ENCODE measurements around the gene HPCAL1.
"Not testable (repeated sequence)": the region's sequence is repeated elsewhere in the genome, so short reads cannot be mapped to it uniquely, and the experiment has no call there.

The HPCAL1 gene

DNA sequence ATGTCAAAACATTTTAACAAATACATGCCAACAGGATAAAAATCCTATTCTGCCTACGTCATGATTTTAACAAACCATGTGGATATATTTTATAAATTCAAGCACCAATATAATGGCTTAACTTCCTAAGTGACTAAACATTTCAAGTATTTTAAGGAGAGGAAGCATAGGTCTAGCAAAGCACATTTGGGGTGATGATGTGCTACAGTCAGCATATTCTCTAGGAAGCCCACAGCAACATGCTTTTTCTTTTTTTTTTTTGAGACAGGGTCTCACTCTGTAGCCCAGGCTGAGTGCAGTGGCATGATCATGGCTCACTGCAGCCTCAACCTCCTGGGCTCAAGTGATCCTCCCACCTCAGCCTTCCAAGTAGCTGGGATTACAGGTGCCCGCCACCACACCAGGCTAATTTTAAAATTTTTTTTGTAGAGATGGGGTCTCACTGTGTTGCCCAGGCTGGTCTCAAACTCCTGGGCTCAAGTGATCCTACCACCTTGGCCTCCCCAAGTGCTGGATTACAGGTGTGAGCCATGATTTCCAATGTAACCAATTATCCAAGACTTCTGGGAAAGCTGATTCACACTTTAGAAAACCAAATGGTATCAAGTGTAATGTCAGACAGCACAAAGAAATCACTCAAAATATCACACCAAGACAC is 139.9 kb downstream of the HPCAL1 start:
- not testable (repeated sequence) for DNase-seq (ENCODE audit: low spot score)

DNA sequence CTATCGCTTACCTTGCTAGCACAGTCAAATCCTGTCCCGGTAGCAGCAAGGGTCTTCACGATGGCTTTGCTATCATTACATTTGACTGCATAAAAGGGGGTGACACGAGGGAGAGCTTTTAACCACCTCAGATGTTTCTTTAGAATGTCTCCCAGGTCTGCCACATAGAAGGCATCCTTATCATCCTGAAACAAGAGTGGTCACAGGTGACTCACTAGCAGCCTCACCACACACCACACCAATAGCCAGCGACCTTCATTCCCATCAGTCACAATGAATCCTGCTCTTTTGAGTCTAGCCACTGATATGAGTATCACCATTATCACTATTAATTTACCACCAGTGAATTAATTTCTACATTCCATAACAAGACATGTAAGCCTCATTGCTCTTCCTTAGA is 141.8 kb downstream of the HPCAL1 start:
- DNase-seq (ENCODE audit: low spot score) = no peak

- DNase-seq (ENCODE audit: low spot score) = no peak
Measured at GRCh38 chr2:10446631-10447030, 143.9 kb downstream of the HPCAL1 start.

- no peak for DNase-seq (ENCODE audit: low spot score)
Measured at GRCh38 chr2:10447300-10447894, 144.7 kb downstream of the HPCAL1 start.

DNA sequence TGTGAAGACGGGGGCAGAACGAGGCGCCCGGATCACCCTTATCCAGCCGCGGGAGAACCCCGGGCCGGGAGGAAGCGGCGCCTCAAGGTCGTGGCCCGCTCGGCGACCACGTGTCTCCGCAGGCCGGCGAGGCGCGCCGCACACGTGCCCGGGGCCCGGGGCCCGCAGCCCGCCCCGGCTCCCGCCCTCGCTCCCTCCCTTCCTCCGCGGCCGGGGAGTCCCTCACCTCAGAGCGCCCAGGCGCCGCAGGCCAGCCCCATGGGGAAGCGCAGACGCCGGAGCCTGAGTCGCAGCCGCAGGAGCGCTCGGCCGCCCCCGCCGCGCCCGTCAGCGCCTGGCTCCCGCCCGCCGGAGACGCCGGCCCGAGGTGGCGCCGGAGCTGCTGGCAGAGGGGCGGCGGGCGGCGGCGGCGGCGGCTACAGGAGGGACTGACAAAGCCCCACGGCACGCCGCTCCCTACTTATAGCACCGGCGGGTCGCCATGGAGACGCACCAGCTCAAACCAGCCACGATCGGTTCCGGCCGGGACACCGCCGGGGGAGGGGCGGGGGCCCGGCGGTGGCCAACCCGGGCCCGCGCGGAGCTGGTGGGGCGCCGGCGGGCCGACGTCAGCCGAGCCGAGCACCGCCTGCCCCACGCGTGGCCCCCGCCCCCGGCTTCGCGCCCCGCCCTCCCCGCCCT is 145.3 kb downstream of the HPCAL1 start, which contains the start of gene ODC1:
Gene ODC1, minus strand, starts transcription at position 433 of the 681 bp plus-strand sequence. CDS start 3,295 bp downstream, outside the sequence.
- DNase-seq (ENCODE audit: low spot score) = peak; percentile 97

DNA sequence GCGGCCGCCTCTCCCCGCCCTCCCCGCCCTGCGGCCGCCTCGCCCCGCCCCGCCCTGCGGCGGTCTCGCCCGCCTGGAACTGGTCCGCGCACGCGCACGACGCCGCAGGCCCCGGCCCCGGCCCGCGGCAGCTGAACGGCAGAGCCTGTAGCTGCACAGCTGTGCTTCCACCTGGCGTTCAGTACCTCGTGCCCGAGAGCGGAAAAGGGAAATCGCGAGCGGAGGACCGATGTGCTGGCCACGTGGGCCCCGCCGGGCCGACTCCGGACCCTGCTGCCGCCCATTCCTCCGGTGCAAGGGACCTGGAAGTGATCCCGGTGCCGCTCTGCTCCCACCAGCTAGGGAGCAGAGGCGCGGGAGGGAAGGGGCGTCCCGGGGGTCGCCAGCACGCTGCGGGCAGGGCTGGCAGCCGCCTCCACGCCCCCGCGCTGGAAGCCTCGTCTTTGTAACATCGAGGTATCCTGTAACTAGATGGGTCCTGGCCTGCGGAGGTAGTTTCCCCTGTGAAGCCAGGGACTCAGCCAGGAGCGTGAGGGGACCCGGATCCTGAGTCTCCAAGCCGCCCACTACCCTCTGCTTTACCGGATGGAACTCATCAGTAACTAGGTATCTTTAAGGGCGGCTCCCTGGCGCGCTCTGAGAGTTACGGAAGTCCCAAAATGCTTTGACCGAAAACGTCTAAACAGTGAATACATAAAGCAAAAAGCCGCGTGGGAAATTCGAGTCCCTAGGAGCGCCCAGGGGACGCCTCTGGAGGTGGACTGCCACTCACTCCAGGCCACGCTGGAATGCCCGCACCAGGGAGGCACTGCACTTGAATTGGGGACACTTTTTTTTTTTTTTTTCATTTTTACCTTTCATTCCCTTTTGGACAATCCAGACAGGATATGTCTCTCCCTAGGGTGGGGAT is 146.1 kb downstream of the HPCAL1 start:
- DNase-seq (ENCODE audit: low spot score) = peak; percentile 97

GRCh38 chr2:10449486-10449831 is 146.8 kb downstream of the HPCAL1 start:
- DNase-seq (ENCODE audit: low spot score) = no peak

DNA sequence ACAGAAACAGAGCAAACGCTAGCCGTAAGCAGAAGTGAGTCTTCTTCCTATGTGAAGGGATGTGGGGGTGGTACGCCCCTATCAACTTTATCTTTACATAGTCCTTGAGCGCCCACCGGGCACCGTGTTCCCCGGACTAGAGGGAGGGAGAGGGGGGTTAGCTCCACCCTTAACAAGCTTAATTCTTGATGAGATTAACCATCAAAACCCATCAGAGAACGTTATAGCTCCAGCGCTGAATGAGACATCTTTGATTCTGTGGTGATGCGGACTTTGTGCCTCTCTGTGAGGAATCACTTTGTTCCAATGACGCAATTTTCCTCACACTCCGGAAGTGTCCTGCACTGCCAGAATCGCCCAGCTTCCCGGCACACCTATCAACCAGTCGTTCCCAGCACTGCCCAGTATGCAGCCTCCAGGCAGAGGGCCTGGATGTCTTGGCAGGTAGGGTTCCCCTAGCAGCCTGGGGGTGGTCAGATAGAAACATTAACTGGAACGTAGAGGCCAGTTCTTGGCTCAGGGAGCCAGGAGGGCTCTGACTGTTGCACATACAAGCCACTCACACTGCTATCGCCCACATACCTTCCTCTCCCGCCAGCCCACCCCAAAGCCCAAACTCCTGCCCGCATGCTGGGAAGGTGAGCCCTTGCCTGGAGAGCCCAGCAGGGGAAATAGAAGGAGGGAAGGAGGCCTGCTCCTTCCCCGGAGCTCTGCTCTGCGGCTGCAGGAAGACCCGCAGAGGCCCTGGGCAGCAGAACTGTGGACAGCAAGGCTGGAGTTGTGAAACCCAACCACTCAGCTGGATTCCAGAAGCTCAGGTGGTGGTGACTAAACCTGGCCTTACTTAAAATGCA is 147.4 kb downstream of the HPCAL1 start:
- DNase-seq (ENCODE audit: low spot score) = peak; percentile 90

- no peak for DNase-seq (ENCODE audit: low spot score)
Measured at GRCh38 chr2:10451819-10452218, 149.1 kb downstream of the HPCAL1 start.

GRCh38 chr2:10452312-10452711 is 149.6 kb downstream of the HPCAL1 start:
- no peak for DNase-seq (ENCODE audit: low spot score)

- DNase-seq (ENCODE audit: low spot score) = no peak
Measured at GRCh38 chr2:10452956-10453904, 150.5 kb downstream of the HPCAL1 start.

DNA sequence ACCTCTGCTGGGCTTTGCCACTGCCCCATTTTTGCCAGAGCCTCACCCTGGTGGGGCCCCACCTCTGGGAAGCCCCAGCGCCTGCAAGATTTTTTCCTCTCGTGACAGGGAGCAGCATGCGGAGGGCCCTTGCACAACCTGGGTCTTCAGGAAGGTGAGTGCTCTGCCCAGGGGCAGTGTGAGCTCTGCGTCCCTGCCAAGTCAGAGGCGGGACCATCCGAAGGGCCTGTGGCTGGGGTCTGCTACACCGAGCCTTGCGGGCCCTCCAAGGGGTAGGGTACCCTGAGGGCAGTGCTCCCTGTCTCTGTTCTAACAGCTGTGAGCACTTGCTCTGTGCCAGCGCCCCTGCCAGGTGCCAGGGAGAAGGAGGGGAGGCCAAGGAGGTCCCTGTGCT is 151.2 kb downstream of the HPCAL1 start:
- no peak for DNase-seq (ENCODE audit: low spot score)

DNA sequence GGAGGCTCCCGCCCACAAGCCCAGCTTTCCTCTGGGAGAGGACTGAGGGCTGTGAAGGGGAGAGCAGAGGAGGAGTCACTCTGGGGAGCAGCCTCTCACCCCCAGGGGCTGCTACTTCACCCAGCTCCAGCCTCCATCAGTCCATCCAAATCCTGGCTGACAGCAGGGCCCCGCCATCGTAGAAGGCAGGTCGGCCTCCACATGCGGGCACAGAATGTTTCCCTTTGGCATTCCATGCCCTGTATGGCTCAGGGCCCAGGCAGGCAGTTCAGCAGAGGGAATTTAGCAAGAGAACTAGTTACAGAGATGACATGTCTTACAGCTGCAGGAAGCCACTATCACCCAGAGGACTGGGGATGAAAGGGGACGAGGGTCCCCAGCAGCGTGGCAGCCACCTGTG is 151.8 kb downstream of the HPCAL1 start:
- DNase-seq (ENCODE audit: low spot score) = no peak

GRCh38 chr2:10457195-10457594 is 154.5 kb downstream of the HPCAL1 start:
- DNase-seq (ENCODE audit: low spot score) = not testable (repeated sequence)

- DNase-seq (ENCODE audit: low spot score) = no peak
Measured at GRCh38 chr2:10457846-10458598, 155.3 kb downstream of the HPCAL1 start.

GRCh38 chr2:10460366-10460796 is 157.7 kb downstream of the HPCAL1 start:
- no peak for DNase-seq (ENCODE audit: low spot score)

DNA sequence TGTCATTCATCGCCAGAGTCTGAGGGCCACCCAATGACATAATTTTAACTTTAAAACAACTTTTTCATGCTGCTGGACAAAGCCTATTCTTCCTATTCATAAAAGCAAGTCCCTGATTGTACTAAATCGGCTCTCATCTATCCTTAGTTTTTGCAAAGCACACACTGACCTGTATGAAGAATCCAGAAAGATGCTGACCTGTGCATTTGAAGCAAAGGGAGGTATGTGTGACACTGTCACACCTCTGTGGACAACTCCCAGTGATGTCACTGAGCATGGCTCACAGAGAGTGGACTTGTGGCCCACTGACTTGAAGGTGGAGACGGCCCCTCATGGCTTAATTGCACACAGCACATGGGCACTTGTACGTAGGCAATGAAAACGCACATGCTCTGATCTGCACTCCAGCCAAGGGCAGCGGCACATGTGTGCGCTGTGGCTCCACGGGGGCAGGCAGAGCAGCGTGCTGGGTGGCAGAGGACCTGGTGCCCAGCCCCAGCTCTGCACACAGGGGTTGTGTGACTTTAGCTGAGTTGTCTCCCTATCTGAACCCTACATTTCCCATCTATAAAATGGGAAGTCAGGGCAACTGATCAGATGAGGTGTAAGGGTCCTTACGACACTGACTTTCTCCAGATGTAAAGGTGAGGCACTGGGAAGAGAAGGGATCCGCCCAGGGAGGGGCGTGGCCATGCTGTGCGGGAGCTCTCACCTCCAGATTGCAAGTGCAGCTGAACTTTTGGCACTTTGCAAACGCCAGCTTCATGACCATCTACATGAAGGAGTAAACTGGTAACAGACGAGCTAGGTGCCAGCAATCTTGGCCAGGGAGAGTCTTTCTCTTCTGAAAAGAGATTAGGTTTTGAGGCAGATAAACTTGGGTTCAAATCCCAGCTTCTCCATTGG is 159.7 kb downstream of the HPCAL1 start:
- no peak for DNase-seq (ENCODE audit: low spot score)

DNA sequence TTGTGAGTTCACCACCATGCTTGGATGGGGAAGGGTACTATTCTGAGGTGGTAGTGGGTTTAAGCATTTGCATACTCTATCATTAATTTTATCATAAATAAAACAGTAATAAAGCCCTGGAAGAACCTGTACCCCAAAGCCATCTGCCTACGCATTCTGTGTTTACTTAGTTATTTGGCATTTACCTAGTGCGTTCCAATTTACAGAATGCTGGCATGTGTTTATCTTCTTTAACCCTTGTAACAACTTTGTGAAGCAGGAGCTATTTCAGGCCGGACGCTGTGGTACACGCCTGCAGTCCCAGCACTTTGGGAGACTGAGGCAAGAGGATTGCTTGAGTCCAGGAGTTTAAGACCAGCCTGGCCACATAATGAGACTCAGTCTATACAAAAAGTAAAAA is 163.2 kb downstream of the HPCAL1 start:
- no peak for DNase-seq (ENCODE audit: low spot score)
